Epidermal melanocyte (primary cell): ENCODE data around the gene CACNA2D4.

Experiments used
- DNase-seq: peaks from one replicate; pipeline ENCODE4 v3.0.0; 2011; ENCODE audit warnings: low spot score; ENCODE audit not compliant: insufficient read length

Gene CACNA2D4

GRCh38 chr12:1781772-1782171, 136.7 kb downstream of the CACNA2D4 start:
- DNase-seq = no peak

GRCh38 chr12:1779783-1780182, 138.7 kb downstream of the CACNA2D4 start:
- no peak for DNase-seq

GRCh38 chr12:1778911-1779310, 139.5 kb downstream of the CACNA2D4 start:
- DNase-seq = no peak

- DNase-seq = no peak
These were observed 140.7 kb downstream of the CACNA2D4 start for GRCh38 chr12:1777798-1778197.

GRCh38 chr12:1776170-1776921, 142.1 kb downstream of the CACNA2D4 start:
- DNase-seq = peak; percentile 62

GRCh38 chr12:1773937-1774655, 144.4 kb downstream of the CACNA2D4 start:
- no peak for DNase-seq

- no peak for DNase-seq
These were observed 148.5 kb downstream of the CACNA2D4 start for GRCh38 chr12:1769809-1770494.

- DNase-seq = no peak
These were observed 149.8 kb downstream of the CACNA2D4 start for GRCh38 chr12:1768615-1769014.

GRCh38 chr12:1767407-1768090, 150.9 kb downstream of the CACNA2D4 start:
- no peak for DNase-seq

GRCh38 chr12:1766110-1766509, 152.3 kb downstream of the CACNA2D4 start:
- no peak for DNase-seq

GRCh38 chr12:1763153-1763552, 155.3 kb downstream of the CACNA2D4 start:
- no peak for DNase-seq

- DNase-seq = no peak
These were observed 156.6 kb downstream of the CACNA2D4 start for GRCh38 chr12:1761857-1762256.

- no peak for DNase-seq
These were observed 157.7 kb downstream of the CACNA2D4 start for GRCh38 chr12:1760566-1761382.

- no peak for DNase-seq
These were observed 159.6 kb downstream of the CACNA2D4 start for GRCh38 chr12:1758887-1759286.

GRCh38 chr12:1758376-1758775, 160.1 kb downstream of the CACNA2D4 start:
- DNase-seq = no peak

GRCh38 chr12:1750300-1750699, 168.2 kb downstream of the CACNA2D4 start:
- no peak for DNase-seq

GRCh38 chr12:1749019-1749418, 169.4 kb downstream of the CACNA2D4 start:
- DNase-seq = no peak

- no peak for DNase-seq
These were observed 170.8 kb downstream of the CACNA2D4 start for GRCh38 chr12:1747609-1748008.

- DNase-seq = no peak
These were observed 173.5 kb downstream of the CACNA2D4 start for GRCh38 chr12:1744932-1745331.
